Panc1 (cell line): Measurements from ENCODE around the gene IL24.

ENCODE experiments used
- CTCF ChIP-seq: fragments of 450-650 bp; IDR thresholded peaks from 2 replicates; pipeline ENCODE4 v1.5.1; 2017; ENCODE audit warnings: mild to moderate bottlenecking
- POLR2AphosphoS5 ChIP-seq: IDR thresholded peaks from 2 replicates; pipeline ENCODE4 v1.6.1; 2012; ENCODE audit warnings: mild to moderate bottlenecking, low read depth, low read length, moderate library complexity
- REST ChIP-seq, 2 experiments: IDR thresholded peaks; 2 replicates each; pipeline ENCODE4 v1.6.1; 2011 to 2012; ENCODE audit warnings: low read depth in 2 of 2, control low read depth in 1 of 2, low read length in 1 of 2, mild to moderate bottlenecking in 1 of 2, moderate library complexity in 1 of 2; ENCODE audit not compliant: insufficient read depth in 1 of 2
- SIN3A ChIP-seq: IDR thresholded peaks from 2 replicates; pipeline ENCODE4 v1.6.1; 2012; ENCODE audit warnings: low read depth, mild to moderate bottlenecking, low read length, moderate library complexity, borderline replicate concordance; ENCODE audit not compliant: insufficient read depth
- TCF7L2 ChIP-seq: IDR thresholded peaks from 2 replicates; pipeline ENCODE4 v1.6.1; 2011; ENCODE audit warnings: mild to moderate bottlenecking, low read depth, low read length, inconsistent platforms

- no peak for TF ChIP-seq POLR2AphosphoS5
- TF ChIP-seq CTCF: no peak
- TF ChIP-seq SIN3A: no peak
- TF ChIP-seq REST (IDR thresholded peaks at IDR 0.05; ENCODE audit: insufficient read depth in 1 of 2, low read depth in 2 of 2, low read length in 1 of 2): no peak
- no peak for TF ChIP-seq TCF7L2
Observed at GRCh38 chr1:206944703-206945102, 47.5 kb downstream of the IL24 start.
